ENCODE measurements around the gene POLR1G.
A peak's percentile ranks its signal among the peaks of the same experiment; 100 is the strongest.

- TF ChIP-seq SUPT5H (IDR thresholded peaks at IDR 0.05): peak; percentile 54
- TF ChIP-seq, protein P1, sequence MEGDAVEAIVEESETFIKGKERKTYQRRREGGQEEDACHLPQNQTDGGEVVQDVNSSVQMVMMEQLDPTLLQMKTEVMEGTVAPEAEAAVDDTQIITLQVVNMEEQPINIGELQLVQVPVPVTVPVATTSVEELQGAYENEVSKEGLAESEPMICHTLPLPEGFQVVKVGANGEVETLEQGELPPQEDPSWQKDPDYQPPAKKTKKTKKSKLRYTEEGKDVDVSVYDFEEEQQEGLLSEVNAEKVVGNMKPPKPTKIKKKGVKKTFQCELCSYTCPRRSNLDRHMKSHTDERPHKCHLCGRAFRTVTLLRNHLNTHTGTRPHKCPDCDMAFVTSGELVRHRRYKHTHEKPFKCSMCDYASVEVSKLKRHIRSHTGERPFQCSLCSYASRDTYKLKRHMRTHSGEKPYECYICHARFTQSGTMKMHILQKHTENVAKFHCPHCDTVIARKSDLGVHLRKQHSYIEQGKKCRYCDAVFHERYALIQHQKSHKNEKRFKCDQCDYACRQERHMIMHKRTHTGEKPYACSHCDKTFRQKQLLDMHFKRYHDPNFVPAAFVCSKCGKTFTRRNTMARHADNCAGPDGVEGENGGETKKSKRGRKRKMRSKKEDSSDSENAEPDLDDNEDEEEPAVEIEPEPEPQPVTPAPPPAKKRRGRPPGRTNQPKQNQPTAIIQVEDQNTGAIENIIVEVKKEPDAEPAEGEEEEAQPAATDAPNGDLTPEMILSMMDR (IDR thresholded peaks at IDR 0.05 in 2 of 3, conservative IDR thresholded peaks at IDR 0.05 in 1 of 3; ENCODE audit: insufficient read depth in 2 of 3, low read depth in 1 of 3, low read length in 3 of 3): peak; percentile 86 to 92 (median 90)
- no peak for TF ChIP-seq STAT6 (CRISPR knock-in tag; IDR thresholded peaks at IDR 0.05)
- no peak for TF ChIP-seq KAT2B (IDR thresholded peaks at IDR 0.05; ENCODE audit: low read depth, low read length)
- 0 out of 2 replicates have a peak, but pooled peaks have one; percentile 58 for TF ChIP-seq PREB (CRISPR knock-in tag; IDR thresholded peaks at IDR 0.05)
- TF ChIP-seq CHD1 (IDR thresholded peaks at IDR 0.05; ENCODE audit: low read length): no peak
- peak; percentile 6; the same call in 1 of the 2 replicates for TF ChIP-seq ADNP (tag; IDR thresholded peaks at IDR 0.05)
These were observed 33.3 kb downstream of the POLR1G start for GRCh38 chr19:45439569-45440258.

Measured in K562 (cell line).